T-helper 1 cell treated with Interleukin-12 subunit alpha and Interleukin-12 subunit beta and Interleukin-4 antibody, amounts not matched to agents 30 μg/mL and 1 μg/mL, for 36 hours (primary cell): Measurements from ENCODE around the gene ZBED2.
A peak's percentile ranks its signal among the peaks of the same experiment; 100 is the strongest.
"Not testable (repeated sequence)": the region's sequence is repeated elsewhere in the genome, so short reads cannot be mapped to it uniquely, and the experiment has no call there.

Source experiments
- H3K27ac Mint-ChIP-seq: one replicate; pipeline ENCODE4 v1.8.0; 2021; ENCODE audit warnings: mild to moderate bottlenecking, mixed read lengths
- H3K27me3 Mint-ChIP-seq: one replicate; pipeline ENCODE4 v1.8.0; 2021; ENCODE audit warnings: low read depth, mixed read lengths
- H3K36me3 Mint-ChIP-seq: one replicate; pipeline ENCODE4 v1.8.0; 2021; ENCODE audit warnings: low read depth, mixed read lengths
- H3K4me1 Mint-ChIP-seq: one replicate; pipeline ENCODE4 v1.8.0; 2021; ENCODE audit warnings: low read depth, mixed read lengths
- H3K4me3 Mint-ChIP-seq: one replicate; pipeline ENCODE4 v1.8.0; 2021; ENCODE audit warnings: mild to moderate bottlenecking, moderate library complexity, mixed read lengths
- H3K9me3 Mint-ChIP-seq: one replicate; pipeline ENCODE4 v1.8.0; 2021; ENCODE audit warnings: mixed read lengths

The ZBED2 gene

GRCh38 chr3:111577113-111577512, 18.0 kb downstream of the ZBED2 start:
- H3K36me3 Mint-ChIP-seq = peaks cover 56% of the 10 kb centered on the region
- H3K27ac Mint-ChIP-seq = peak overlapping the region; percentile 18
- H3K4me3 Mint-ChIP-seq = no peak overlapping the region
- H3K4me1 Mint-ChIP-seq = peaks cover 57% of the 10 kb centered on the region
- H3K27me3 Mint-ChIP-seq = no peaks in the 10 kb centered on the region
- H3K9me3 Mint-ChIP-seq = no peaks in the 10 kb centered on the region

GRCh38 chr3:111571907-111572460, 23.2 kb downstream of the ZBED2 start:
- Mint-ChIP-seq H3K4me1 (peaks cover 40% of the 10 kb centered on the region), H3K9me3 (no peaks in the 10 kb centered on the region), H3K4me3 (no peak overlapping the region), H3K36me3 (peaks cover 51% of the 10 kb centered on the region), H3K27me3 (no peaks in the 10 kb centered on the region), H3K27ac (peak overlapping the region; percentile 47)

- Mint-ChIP-seq H3K4me1 (peaks cover 41% of the 10 kb centered on the region), H3K27me3 (no peaks in the 10 kb centered on the region), H3K4me3 (no peak overlapping the region), H3K27ac (peak overlapping the region; percentile 47), H3K36me3 (peaks cover 48% of the 10 kb centered on the region), H3K9me3 (no peaks in the 10 kb centered on the region)
Observed at GRCh38 chr3:111571282-111571681, 23.9 kb downstream of the ZBED2 start.

GRCh38 chr3:111570404-111571030, 24.6 kb downstream of the ZBED2 start:
- no peaks in the 10 kb centered on the region for H3K9me3 Mint-ChIP-seq
- H3K4me3 Mint-ChIP-seq = no peak overlapping the region
- H3K36me3 Mint-ChIP-seq = peaks cover 46% of the 10 kb centered on the region
- peaks cover 43% of the 10 kb centered on the region for H3K4me1 Mint-ChIP-seq
- H3K27ac Mint-ChIP-seq = peak overlapping the region; percentile 47
- H3K27me3 Mint-ChIP-seq = no peaks in the 10 kb centered on the region

GRCh38 chr3:111568911-111569310, 26.2 kb downstream of the ZBED2 start:
- no peaks in the 10 kb centered on the region for H3K9me3 Mint-ChIP-seq
- H3K4me3 Mint-ChIP-seq = no peak overlapping the region
- peaks cover 49% of the 10 kb centered on the region for H3K4me1 Mint-ChIP-seq
- H3K27me3 Mint-ChIP-seq = no peaks in the 10 kb centered on the region
- peaks cover 50% of the 10 kb centered on the region for H3K36me3 Mint-ChIP-seq
- H3K27ac Mint-ChIP-seq = no peak overlapping the region

GRCh38 chr3:111568355-111568754, 26.8 kb downstream of the ZBED2 start:
- H3K4me3 Mint-ChIP-seq = no peak overlapping the region
- H3K27me3 Mint-ChIP-seq = no peaks in the 10 kb centered on the region
- H3K9me3 Mint-ChIP-seq = no peaks in the 10 kb centered on the region
- peaks cover 48% of the 10 kb centered on the region for H3K36me3 Mint-ChIP-seq
- H3K27ac Mint-ChIP-seq = no peak overlapping the region
- peaks cover 47% of the 10 kb centered on the region for H3K4me1 Mint-ChIP-seq

- Mint-ChIP-seq H3K4me3 (no peak overlapping the region), H3K27ac (no peak overlapping the region), H3K4me1 (peaks cover 48% of the 10 kb centered on the region)
Observed at GRCh38 chr3:111566844-111567243, 28.3 kb downstream of the ZBED2 start.

GRCh38 chr3:111561902-111562301, 33.2 kb downstream of the ZBED2 start:
- H3K27me3 Mint-ChIP-seq, H3K4me3 Mint-ChIP-seq, H3K9me3 Mint-ChIP-seq, H3K27ac Mint-ChIP-seq: not testable (repeated sequence)
- Mint-ChIP-seq H3K36me3 (peaks cover 23% of the 10 kb centered on the region), H3K4me1 (peaks cover 23% of the 10 kb centered on the region)

More at GRCh38 chr3:111566844-111567243, 28.3 kb downstream of the ZBED2 start:
- Mint-ChIP-seq H3K36me3 (peaks cover 51% of the 10 kb centered on the region), H3K9me3 (no peaks in the 10 kb centered on the region), H3K27me3 (no peaks in the 10 kb centered on the region)

- no peak overlapping the region for H3K27ac Mint-ChIP-seq
- H3K27me3 Mint-ChIP-seq = no peaks in the 10 kb centered on the region
Observed at GRCh38 chr3:111548756-111549155, 46.4 kb downstream of the ZBED2 start.

GRCh38 chr3:111548092-111548491, 47.1 kb downstream of the ZBED2 start:
- peaks cover 42% of the 10 kb centered on the region for H3K4me1 Mint-ChIP-seq
- no peak overlapping the region for H3K27ac Mint-ChIP-seq
- no peaks in the 10 kb centered on the region for H3K9me3 Mint-ChIP-seq
- no peaks in the 10 kb centered on the region for H3K27me3 Mint-ChIP-seq
- peaks cover 41% of the 10 kb centered on the region for H3K36me3 Mint-ChIP-seq
- H3K4me3 Mint-ChIP-seq = no peak overlapping the region

More at GRCh38 chr3:111548756-111549155, 46.4 kb downstream of the ZBED2 start:
- H3K4me1 Mint-ChIP-seq = peaks cover 42% of the 10 kb centered on the region
- H3K4me3 Mint-ChIP-seq = no peak overlapping the region
- H3K36me3 Mint-ChIP-seq = peaks cover 38% of the 10 kb centered on the region
- H3K9me3 Mint-ChIP-seq = no peaks in the 10 kb centered on the region

- H3K27ac Mint-ChIP-seq = no peak overlapping the region
- H3K9me3 Mint-ChIP-seq = no peaks in the 10 kb centered on the region
- H3K36me3 Mint-ChIP-seq = peaks cover 43% of the 10 kb centered on the region
- H3K27me3 Mint-ChIP-seq = no peaks in the 10 kb centered on the region
- peaks cover 42% of the 10 kb centered on the region for H3K4me1 Mint-ChIP-seq
- no peak overlapping the region for H3K4me3 Mint-ChIP-seq
Observed at GRCh38 chr3:111547631-111548030, 47.5 kb downstream of the ZBED2 start.

- H3K4me3 Mint-ChIP-seq = no peak overlapping the region
- H3K27me3 Mint-ChIP-seq = no peaks in the 10 kb centered on the region
- H3K27ac Mint-ChIP-seq = no peak overlapping the region
- no peaks in the 10 kb centered on the region for H3K9me3 Mint-ChIP-seq
- peaks cover 45% of the 10 kb centered on the region for H3K4me1 Mint-ChIP-seq
- H3K36me3 Mint-ChIP-seq = peaks cover 45% of the 10 kb centered on the region
Observed at GRCh38 chr3:111545349-111545748, 49.8 kb downstream of the ZBED2 start.
